H1 (cell line): ENCODE results near the gene C1orf115. TPM values are rescaled to one million over a fixed set of nuclear protein-coding genes. Genes with fewer than 3 reads are reported as not detected.

Source experiments
- CTCF ChIA-PET: fragments of 300-600 bp; sonication (Branson Sonifier 250); formaldehyde crosslinking; loops from one replicate; lab custom pipeline; 2021; ENCODE audit not compliant: partially characterized antibody; lab: Charles Lee
- POLR2A ChIA-PET: fragments of 300-600 bp; sonication (Branson Sonifier 250); formaldehyde crosslinking; loops from one replicate; lab custom pipeline; 2021; ENCODE audit warnings: inconsistent platforms; ENCODE audit not compliant: partially characterized antibody; lab: Charles Lee
- DNase-seq, 2 experiments: peaks; one replicate each; pipeline versions ENCODE4 v3.0.0 to v3.0.0-alpha.2; 2010 to 2022; ENCODE audit warnings: low spot score in 2 of 2, low read depth in 1 of 2, mixed read lengths in 1 of 2
- FAIRE-seq: peaks from 2 replicates; lab custom pipeline; 2011; peaks lifted over from hg19 to GRCh38; lab: Jason Lieb, UNC
- H2AFZ ChIP-seq: 2 replicates; pipeline ENCODE4 v1.8.1; 2012; ENCODE audit warnings: low read length, inconsistent platforms
- H2AK5ac ChIP-seq: 2 replicates; pipeline ENCODE4 v1.6.1; 2013; ENCODE audit warnings: low read depth, low read length
- H2BK120ac ChIP-seq: replicated peaks from 2 replicates; pipeline ENCODE3; 2013; ENCODE audit warnings: low read depth, low read length, inconsistent platforms
- H2BK12ac ChIP-seq: 2 replicates; pipeline ENCODE4 v1.6.1; 2013; ENCODE audit warnings: low read depth, low read length
- H2BK15ac ChIP-seq: 2 replicates; pipeline ENCODE4 v1.6.1; 2013; ENCODE audit warnings: low read length
- H2BK20ac ChIP-seq: 2 replicates; pipeline ENCODE4 v1.6.1; 2013; ENCODE audit warnings: low read length
- H2BK5ac ChIP-seq: 2 replicates; pipeline ENCODE4 v1.6.1; 2013; ENCODE audit warnings: low read depth, low read length
- H3K14ac ChIP-seq: 2 replicates; pipeline ENCODE4 v1.6.1; 2013; ENCODE audit warnings: inconsistent platforms; ENCODE audit not compliant: insufficient read length
- H3K18ac ChIP-seq: 2 replicates; pipeline ENCODE4 v1.6.1; 2013; ENCODE audit warnings: low read length; ENCODE audit errors: extremely low read depth
- H3K23ac ChIP-seq: 2 replicates; pipeline ENCODE4 v1.6.1; 2013; ENCODE audit warnings: inconsistent platforms; ENCODE audit not compliant: insufficient read length
- H3K23me2 ChIP-seq: 2 replicates; pipeline ENCODE4 v1.6.1; 2013; ENCODE audit warnings: low read depth, low read length
- H3K27ac ChIP-seq: 2 replicates; pipeline ENCODE4 v1.6.1; 2011; ENCODE audit warnings: low read depth, low read length, inconsistent platforms
- H3K27me3 ChIP-seq, 4 experiments: replicated peaks in 1 of 4; 1 replicate in 1 of 4; 2 replicates in 3 of 4; pipeline versions ENCODE4 v1.6.1 to v1.8.1; 2011 to 2013; ENCODE audit warnings: low read length in 3 of 4, mild to moderate bottlenecking in 3 of 4, inconsistent platforms in 2 of 4, mixed read lengths in 2 of 4, moderate library complexity in 1 of 4; ENCODE audit not compliant: control insufficient read depth in 3 of 4, insufficient read depth in 3 of 4; ENCODE audit errors: extremely low read depth in 1 of 4
- H3K36me3 ChIP-seq, 4 experiments: 2 replicates each; pipeline versions ENCODE4 v1.6.1 to v1.8.1; 2011 to 2013; ENCODE audit warnings: mild to moderate bottlenecking in 4 of 4, low read length in 3 of 4, moderate library complexity in 2 of 4, control low read depth in 1 of 4, inconsistent platforms in 1 of 4; ENCODE audit not compliant: insufficient read depth in 4 of 4, control insufficient read depth in 2 of 4
- H3K4ac ChIP-seq: replicated peaks from 2 replicates; pipeline ENCODE3; 2013; ENCODE audit warnings: low read length, low read depth, mixed read lengths, inconsistent platforms; ENCODE audit not compliant: insufficient read length
- H3K4me1 ChIP-seq, 4 experiments: replicated peaks in 1 of 4; 1 replicate in 1 of 4; 2 replicates in 3 of 4; pipeline versions ENCODE4 v1.6.1 to v1.8.1; 2011 to 2013; ENCODE audit warnings: low read length in 3 of 4, inconsistent platforms in 2 of 4, mixed read lengths in 1 of 4; ENCODE audit not compliant: insufficient read depth in 4 of 4, control insufficient read depth in 3 of 4
- H3K4me2 ChIP-seq, 2 experiments: 2 replicates each; pipeline versions ENCODE4 v1.6.1 to v1.8.1; 2011 to 2013; ENCODE audit warnings: low read depth in 2 of 2, low read length in 2 of 2, control low read depth in 1 of 2, inconsistent platforms in 1 of 2, mild to moderate bottlenecking in 1 of 2; ENCODE audit not compliant: insufficient read depth in 1 of 2
- H3K4me3 ChIP-seq, 4 experiments: fragments of 200-600, 300-600 bp in 1 of 4; sonication (generic), shearing (Covaris generic), sonication (Bioruptor Twin) in 1 of 4; 2 replicates each; pipeline versions ENCODE4 v1.5.1 to v1.8.1; 2011 to 2016; ENCODE audit warnings: low read length in 4 of 4, low read depth in 3 of 4, control low read depth in 2 of 4, inconsistent platforms in 2 of 4, mild to moderate bottlenecking in 2 of 4, mixed read lengths in 1 of 4, moderate library complexity in 1 of 4; ENCODE audit not compliant: insufficient read depth in 2 of 4; ENCODE audit errors: extremely low read depth in 1 of 4
- H3K56ac ChIP-seq: replicated peaks from 2 replicates; pipeline ENCODE3; 2013; ENCODE audit warnings: low read depth, mild to moderate bottlenecking, mixed read lengths, low read length, inconsistent platforms; ENCODE audit not compliant: insufficient read length
- H3K79me1 ChIP-seq: 2 replicates; pipeline ENCODE4 v1.6.1; 2013; ENCODE audit warnings: low read depth, low read length, control low read depth
- H3K79me2 ChIP-seq, 2 experiments: 2 replicates each; pipeline versions ENCODE4 v1.6.1 to v1.8.1; 2012 to 2013; ENCODE audit warnings: low read length in 2 of 2, mild to moderate bottlenecking in 2 of 2, inconsistent platforms in 1 of 2; ENCODE audit not compliant: insufficient read depth in 2 of 2, control insufficient read depth in 1 of 2
- H3K9ac ChIP-seq, 4 experiments: replicated peaks in 1 of 4; 1 replicate in 1 of 4; 2 replicates in 3 of 4; pipeline versions ENCODE4 v1.6.1 to v1.8.1; 2011 to 2013; ENCODE audit warnings: low read depth in 3 of 4, low read length in 3 of 4, control low read depth in 2 of 4, mild to moderate bottlenecking in 2 of 4, moderate library complexity in 2 of 4, inconsistent platforms in 1 of 4; ENCODE audit errors: extremely low read depth in 1 of 4
- H3K9me3 ChIP-seq, 2 experiments: 2 replicates each; pipeline versions ENCODE4 v1.6.1 to v1.8.1; 2012 to 2013; ENCODE audit warnings: mild to moderate bottlenecking in 2 of 2, moderate library complexity in 2 of 2, control low read depth in 1 of 2, inconsistent platforms in 1 of 2, low read depth in 1 of 2, low read length in 1 of 2, mixed read lengths in 1 of 2; ENCODE audit not compliant: insufficient read depth in 2 of 2
- H4K20me1 ChIP-seq, 2 experiments: replicated peaks in 1 of 2; 2 replicates each; pipeline versions ENCODE3 to v1.8.1; 2011 to 2013; ENCODE audit warnings: inconsistent platforms in 2 of 2, low read length in 2 of 2, mild to moderate bottlenecking in 1 of 2; ENCODE audit not compliant: insufficient read depth in 2 of 2, control insufficient read depth in 1 of 2
- H4K5ac ChIP-seq: 2 replicates; pipeline ENCODE4 v1.6.1; 2013; ENCODE audit warnings: low read length, low read depth, mixed read lengths, inconsistent platforms; ENCODE audit not compliant: insufficient read length
- H4K8ac ChIP-seq: 2 replicates; pipeline ENCODE4 v1.8.0; 2013; ENCODE audit warnings: mild to moderate bottlenecking, moderate library complexity, low read length, inconsistent platforms; ENCODE audit not compliant: insufficient read depth; ENCODE audit errors: extremely low read depth
- H4K91ac ChIP-seq: replicated peaks from 2 replicates; pipeline ENCODE3; 2013; ENCODE audit warnings: low read length, mixed read lengths, inconsistent platforms; ENCODE audit not compliant: insufficient read length
- CREB1 ChIP-seq: IDR thresholded peaks from 2 replicates; pipeline ENCODE4 v1.6.1; 2012; ENCODE audit warnings: inconsistent platforms
- E2F6 ChIP-seq: IDR thresholded peaks from 2 replicates; pipeline ENCODE4 v1.6.1; 2012; ENCODE audit warnings: inconsistent platforms
- EGR1 ChIP-seq: IDR thresholded peaks from 2 replicates; pipeline ENCODE4 v1.6.1; 2011; ENCODE audit warnings: low read depth, low read length, borderline replicate concordance
- FOSL1 ChIP-seq: IDR thresholded peaks from 2 replicates; pipeline ENCODE4 v1.6.1; 2011; ENCODE audit warnings: mild to moderate bottlenecking, low read depth, low read length, moderate library complexity; ENCODE audit not compliant: insufficient read depth
- HDAC2 ChIP-seq, 2 experiments: fragments of 300-600 bp in 1 of 2; sonication (generic) in 1 of 2; IDR thresholded peaks; 2 replicates each; pipeline ENCODE4 v1.6.1; 2011 to 2012; ENCODE audit warnings: low read depth in 2 of 2, low read length in 2 of 2, mild to moderate bottlenecking in 2 of 2, moderate library complexity in 2 of 2, borderline replicate concordance in 1 of 2, inconsistent platforms in 1 of 2
- HDAC6 ChIP-seq: IDR thresholded peaks from one replicate; pipeline ENCODE4 v1.7.1; 2012; ENCODE audit warnings: low read depth, mild to moderate bottlenecking, inconsistent platforms, low read length, moderate library complexity
- JUND ChIP-seq: IDR thresholded peaks from 2 replicates; pipeline ENCODE4 v1.6.1; 2011; ENCODE audit warnings: mild to moderate bottlenecking, improper control_type of control experiment, low read length
- KDM1A ChIP-seq: fragments of 200-600, 300-600 bp; sonication (generic); IDR thresholded peaks from 2 replicates; pipeline ENCODE4 v1.7.1; 2016; ENCODE audit warnings: mild to moderate bottlenecking, low read length, borderline replicate concordance
- POLR2AphosphoS5 ChIP-seq: IDR thresholded peaks from 2 replicates; pipeline ENCODE4 v1.6.1; 2011; ENCODE audit warnings: low read depth, low read length
- RNF2 ChIP-seq: fragments of 200-900, 300-1000 bp; sonication (generic); IDR thresholded peaks from 2 replicates; pipeline ENCODE4 v1.7.1; 2016; ENCODE audit warnings: borderline replicate concordance, low read depth, mild to moderate bottlenecking, antibody characterized with exemption, low read length; ENCODE audit not compliant: poor library complexity, severe bottlenecking; ENCODE audit errors: missing control alignments
- SUZ12 ChIP-seq: fragments of 200-600 bp; sonication (generic); IDR thresholded peaks from 2 replicates; pipeline ENCODE4 v1.6.1; 2012; ENCODE audit warnings: mild to moderate bottlenecking, inconsistent platforms, low read length, moderate library complexity, mixed read lengths
- TCF12 ChIP-seq: IDR thresholded peaks from 2 replicates; pipeline ENCODE4 v1.6.1; 2011; ENCODE audit warnings: low read depth, mild to moderate bottlenecking, low read length
- TEAD4 ChIP-seq: IDR thresholded peaks from 2 replicates; pipeline ENCODE4 v1.6.1; 2012; ENCODE audit warnings: low read depth, low read length, inconsistent platforms, mixed read lengths
- WGBS, 2 experiments: shearing (Covaris generic) in 1 of 2; methylation state at CpG; one replicate each; pipeline versions ENCODE4 v1.1.6 to v1.1.7; 2013 to 2015; ENCODE audit warnings: low lambda C conversion rate in 2 of 2, mixed read lengths in 2 of 2, inconsistent platforms in 1 of 2, low coverage in 1 of 2, missing lambda C conversion rate in 1 of 2; ENCODE audit not compliant: insufficient replicate concordance in 2 of 2, insufficient coverage in 1 of 2, insufficient read length in 1 of 2; ENCODE audit errors: extremely low coverage in 1 of 2, missing lambda C conversion rate in 1 of 2; 5-methylcytosine and 5-hydroxymethylcytosine counted together
- polyA plus RNA-seq, 7 experiments: library from polyadenylated mRNA; depleted of rRNA in 3 of 7; stranded (reverse) in 5 of 7; unstranded in 2 of 7; fragments of >200 nt in 5 of 7; fragments of 200-250 nt in 2 of 7; gene quantifications; 1 replicate in 5 of 7; 2 replicates in 1 of 7; 4 replicates in 1 of 7; pipeline versions ENCODE4 v1.2.1 to v1.2.3, GENCODE V29; 2011 to 2013; ENCODE audit warnings: missing spikeins in 2 of 7, mixed read lengths in 2 of 7
- total RNA-seq: library from RNA; stranded (reverse); fragmentation: NEBNext Ultra II Directional; extraction: Animal tissue kit (Norgen Biotek cat#: 25700); gene quantifications from 2 replicates; pipeline ENCODE4 v1.2.1, GENCODE V29; 2021

C1orf115 gene
- total and polyA plus RNA-seq, 2 of the 8 experiments (the other 6 are each of a cell fraction or from before 2014, with no cell fraction given), result 3.5 to 5.6 TPM

- Histone ChIP-seq H3K23me2 (no peaks in the 10 kb centered on the region), H3K4me2 (no peak overlapping the region), H2BK20ac (no peak overlapping the region), H3K9me3 (no peaks in the 10 kb centered on the region), H2BK120ac (no peak overlapping the region), H3K4ac (no peak overlapping the region), H3K4me1 (no peaks in the 10 kb centered on the region), H2AK5ac (no peak overlapping the region), H3K56ac (no peak overlapping the region), H3K27me3 (no peaks in the 10 kb centered on the region), H2BK5ac (no peak overlapping the region), H4K20me1 (no peaks in the 10 kb centered on the region), H3K14ac (no peak overlapping the region), H3K36me3 (no peaks in the 10 kb centered on the region), H3K9ac (no peak overlapping the region), H4K5ac (no peak overlapping the region), H2BK15ac (no peak overlapping the region), H3K27ac (no peak overlapping the region), H3K23ac (no peak overlapping the region), H3K79me2 (no peaks in the 10 kb centered on the region), H4K8ac (no peak overlapping the region), H3K4me3 (no peak overlapping the region), H2BK12ac (no peak overlapping the region), H3K79me1 (no peaks in the 10 kb centered on the region), H4K91ac (no peak overlapping the region), H2AFZ (no peak overlapping the region), H3K18ac (no peak overlapping the region)
- ChIA-PET POLR2A (no interaction called here), CTCF (interaction anchor here (0.7 to 4.1 kb wide), 15 partner anchors 8 to 614 kb away, joined by 3 to 36 read pairs (median 6); partner anchors contain the start of genes C1orf115, MTARC1 and MTARC2)
- 86% methylated on average over 1 of the region's 1 CpG; no CpG with 5 or more reads in 1 of the 2 experiments for WGBS, 2 experiments
- FAIRE-seq (no peak), DNase-seq (no peak)
- no peak for TF ChIP-seq HDAC2 (IDR thresholded peaks at IDR 0.05; ENCODE audit: borderline replicate concordance in 1 of 2, low read depth in 2 of 2, low read length in 2 of 2)
- TF ChIP-seq POLR2AphosphoS5, result no peak
- no peak for TF ChIP-seq CREB1
- TF ChIP-seq JUND, result no peak
- no peak for TF ChIP-seq SUZ12
- TF ChIP-seq EGR1, result no peak
- TF ChIP-seq E2F6, result no peak
- TF ChIP-seq FOSL1, result no peak
- TF ChIP-seq KDM1A, result no peak
- TF ChIP-seq TEAD4, result no peak
- TF ChIP-seq TCF12, result no peak
- TF ChIP-seq RNF2, result no peak
- TF ChIP-seq HDAC6, result no peak
These were observed 37.4 kb downstream of the C1orf115 start for GRCh38 chr1:220727519-220727918.
